OCI-LY7 (cell line): ENCODE data around the gene INSM1. TPM values are rescaled to one million over a fixed set of nuclear protein-coding genes. Genes with fewer than 3 reads are reported as not detected.

Experiments used
- BruUV-seq: library from RNA; stranded (reverse); fragments of 400-500 nt; replicated peaks from 2 replicates; lab custom pipeline; 2021; lab: Mats Ljungman, UMichigan
- CTCF ChIA-PET: fragments of 300-600 bp; sonication (Branson Sonifier 250); formaldehyde crosslinking; loops from one replicate; lab custom pipeline; 2022; ENCODE audit warnings: antibody characterized with exemption; ENCODE audit not compliant: unreplicated experiment; lab: Charles Lee
- POLR2A ChIA-PET: fragments of 300-600 bp; sonication (Branson Sonifier 250); formaldehyde crosslinking; loops from one replicate; lab custom pipeline; 2022; ENCODE audit warnings: antibody characterized with exemption; lab: Charles Lee
- DNase-seq: peaks from one replicate; pipeline ENCODE4 v3.0.0-alpha.2; 2015; ENCODE audit warnings: low spot score
- H2AFZ ChIP-seq: fragments of 200-600 bp; sonication (generic), shearing (Covaris generic); 2 replicates; pipeline ENCODE4 v1.6.1; 2014; ENCODE audit warnings: mild to moderate bottlenecking, antibody characterized with exemption, low read length, moderate library complexity
- H3K27ac ChIP-seq: fragments of 200-600 bp; sonication (generic); 2 replicates; pipeline ENCODE4 v1.5.1; 2014; ENCODE audit warnings: mixed run types, low read depth, mild to moderate bottlenecking, moderate library complexity, low read length, inconsistent platforms; ENCODE audit not compliant: poor library complexity, severe bottlenecking
- H3K36me3 ChIP-seq: fragments of 200-600 bp; sonication (generic); 2 replicates; pipeline ENCODE4 v1.6.1; 2014; ENCODE audit warnings: mild to moderate bottlenecking, antibody characterized with exemption, low read length, moderate library complexity, mixed read lengths; ENCODE audit not compliant: insufficient read depth
- H3K4me1 ChIP-seq: fragments of 200-600 bp; sonication (generic); 2 replicates; pipeline ENCODE4 v1.5.1; 2014; ENCODE audit warnings: mild to moderate bottlenecking, low read length; ENCODE audit not compliant: insufficient read depth, poor library complexity, severe bottlenecking
- H3K4me2 ChIP-seq: fragments of 200-600 bp; sonication (generic); 2 replicates; pipeline ENCODE4 v1.6.1; 2014; ENCODE audit warnings: mild to moderate bottlenecking, low read length
- H3K4me3 ChIP-seq: fragments of 200-600 bp; sonication (generic); 2 replicates; pipeline ENCODE4 v1.5.1; 2014; ENCODE audit warnings: mild to moderate bottlenecking, low read depth, low read length; ENCODE audit not compliant: poor library complexity, severe bottlenecking
- H3K79me2 ChIP-seq: fragments of 200-600 bp; sonication (generic); 2 replicates; pipeline ENCODE4 v1.6.1; 2016; ENCODE audit warnings: low read depth, mild to moderate bottlenecking, low read length, moderate library complexity, mixed read lengths; ENCODE audit not compliant: insufficient read depth
- H3K9me2 ChIP-seq: fragments of 200-600 bp; sonication (generic); 2 replicates; pipeline ENCODE4 v1.6.1; 2016; ENCODE audit warnings: mild to moderate bottlenecking, low read length, mixed read lengths; ENCODE audit not compliant: insufficient read depth
- H3K9me3 ChIP-seq: fragments of 200-600 bp; sonication (generic); 2 replicates; pipeline ENCODE4 v1.6.1; 2014; ENCODE audit warnings: mild to moderate bottlenecking, mixed run types, low read length, mixed read lengths
- H4K20me1 ChIP-seq: fragments of 200-600 bp; sonication (generic); 2 replicates; pipeline ENCODE4 v1.6.1; 2014; ENCODE audit warnings: mild to moderate bottlenecking, antibody characterized with exemption, low read length, moderate library complexity, mixed read lengths; ENCODE audit not compliant: insufficient read depth
- CTCF ChIP-seq: fragments of 200-600 bp; sonication (generic); conservative IDR thresholded peaks from 2 replicates; pipeline ENCODE4 v1.5.1; 2014; ENCODE audit warnings: mild to moderate bottlenecking, antibody characterized with exemption, low read length, moderate library complexity, mixed read lengths
- EZH2phosphoT487 ChIP-seq: fragments of 200-600 bp; sonication (generic); IDR thresholded peaks from 2 replicates; pipeline ENCODE4 v1.6.1; 2018; ENCODE audit warnings: low read depth, borderline replicate concordance, mild to moderate bottlenecking, mixed run types, antibody characterized with exemption, low read length, moderate library complexity, mixed read lengths
- intact Hi-C: fragments of 100-400 bp; cut with micrococcal nuclease; formaldehyde crosslinking; loops from one replicate; pipeline ENCODE4 v1.10.0; 2022; ENCODE audit not compliant: unreplicated experiment
- total RNA-seq, 2 experiments: library from RNA; depleted of rRNA in 1 of 2; stranded (reverse); fragments of >200 nt in 1 of 2; shearing (Covaris generic) in 1 of 2; gene quantifications; 2 replicates each; pipeline ENCODE4 v1.2.3, GENCODE V29; 2014 to 2022

INSM1 gene
- total RNA-seq, 2 experiments from 2014 or later: not detected

GRCh38 chr20:20342066-20342465, 25.8 kb upstream of the INSM1 start:
- Histone ChIP-seq H3K36me3 (no peaks in the 10 kb centered on the region), H3K79me2 (no peaks in the 10 kb centered on the region), H3K27ac (no peak overlapping the region), H3K9me2 (no peaks in the 10 kb centered on the region), H2AFZ (no peak overlapping the region), H3K4me3 (no peak overlapping the region), H3K4me2 (no peak overlapping the region), H3K9me3 (no peaks in the 10 kb centered on the region), H4K20me1 (no peaks in the 10 kb centered on the region), H3K4me1 (no peaks in the 10 kb centered on the region)
- ChIA-PET CTCF (no interaction called here), POLR2A (interaction anchor here (0.7 kb wide), 1 partner anchor 106 kb away, joined by 4 read pairs; no protein-coding TSS in a partner anchor)
- DNase-seq: no peak
- TF ChIP-seq EZH2phosphoT487 (no peak), CTCF (no peak)
- intact Hi-C loops: no loop called here
- BruUV-seq: no TSS peak

GRCh38 chr20:20343932-20344331, 24.0 kb upstream of the INSM1 start:
- Histone ChIP-seq H4K20me1 (no peaks in the 10 kb centered on the region), H3K4me2 (no peak overlapping the region), H3K79me2 (no peaks in the 10 kb centered on the region), H3K4me1 (no peaks in the 10 kb centered on the region), H3K9me2 (no peaks in the 10 kb centered on the region), H3K4me3 (no peak overlapping the region), H3K9me3 (no peaks in the 10 kb centered on the region), H2AFZ (no peak overlapping the region), H3K36me3 (no peaks in the 10 kb centered on the region), H3K27ac (no peak overlapping the region)
- ChIA-PET POLR2A (no interaction called here), CTCF (no interaction called here)
- DNase-seq: no peak
- intact Hi-C loops: no loop called here
- TF ChIP-seq CTCF: no peak
- no peak for TF ChIP-seq EZH2phosphoT487
- BruUV-seq: no TSS peak

- no peaks in the 10 kb centered on the region for H3K79me2 ChIP-seq
- CTCF ChIA-PET: no interaction called here
- H2AFZ ChIP-seq: no peak overlapping the region
- no peaks in the 10 kb centered on the region for H3K9me2 ChIP-seq
- H3K27ac ChIP-seq: no peak overlapping the region
- no peak for TF ChIP-seq CTCF
- TF ChIP-seq EZH2phosphoT487: no peak
- no peaks in the 10 kb centered on the region for H3K36me3 ChIP-seq
- no TSS peak for BruUV-seq
- no peak overlapping the region for H3K4me2 ChIP-seq
- H3K9me3 ChIP-seq: no peaks in the 10 kb centered on the region
- intact Hi-C loops: no loop called here
- no peaks in the 10 kb centered on the region for H4K20me1 ChIP-seq
- POLR2A ChIA-PET: no interaction called here
- no peak overlapping the region for H3K4me3 ChIP-seq
- no peaks in the 10 kb centered on the region for H3K4me1 ChIP-seq
- DNase-seq: no peak
Observed at GRCh38 chr20:20344476-20344875, 23.4 kb upstream of the INSM1 start.
